ENCODE data around the gene ZBTB46.

The ZBTB46 gene

GRCh38 chr20:63774306-63774705 lies 56.8 kb downstream of the ZBTB46 start:
- no peaks in the 10 kb centered on the region for H3K36me3 ChIP-seq
- no peak overlapping the region for H3K27ac ChIP-seq
- TF ChIP-seq CTCF (IDR thresholded peaks at IDR 0.05) = no peak
- no peak overlapping the region for H3K4me3 ChIP-seq (ENCODE audit: low read depth in 1 of 2, low read length in 1 of 2)
- no peaks in the 10 kb centered on the region for H3K4me1 ChIP-seq (ENCODE audit: control insufficient read depth in 1 of 2, insufficient read depth in 1 of 2, low read depth in 1 of 2, low read length in 1 of 2)
- H3K27me3 ChIP-seq = peaks cover 21% of the 10 kb centered on the region
- no peaks in the 10 kb centered on the region for H3K9me3 ChIP-seq

GRCh38 chr20:63773571-63774241 lies 57.4 kb downstream of the ZBTB46 start:
- no peak overlapping the region for H3K27ac ChIP-seq
- no peak for TF ChIP-seq CTCF (IDR thresholded peaks at IDR 0.05)
- no peaks in the 10 kb centered on the region for H3K9me3 ChIP-seq
- H3K4me1 ChIP-seq (ENCODE audit: control insufficient read depth in 1 of 2, insufficient read depth in 1 of 2, low read depth in 1 of 2, low read length in 1 of 2) = no peaks in the 10 kb centered on the region
- H3K27me3 ChIP-seq = peaks cover 21% of the 10 kb centered on the region
- no peak overlapping the region for H3K4me3 ChIP-seq (ENCODE audit: low read depth in 1 of 2, low read length in 1 of 2)
- H3K36me3 ChIP-seq = no peaks in the 10 kb centered on the region

GRCh38 chr20:63772781-63773518 lies 58.1 kb downstream of the ZBTB46 start:
- Histone ChIP-seq H3K27me3 (peaks cover 21% of the 10 kb centered on the region), H3K27ac (no peak overlapping the region), H3K9me3 (no peaks in the 10 kb centered on the region), H3K4me1 (ENCODE audit: control insufficient read depth in 1 of 2, insufficient read depth in 1 of 2, low read depth in 1 of 2, low read length in 1 of 2) (no peaks in the 10 kb centered on the region), H3K36me3 (no peaks in the 10 kb centered on the region), H3K4me3 (ENCODE audit: low read depth in 1 of 2, low read length in 1 of 2) (no peak overlapping the region)
- TF ChIP-seq CTCF (IDR thresholded peaks at IDR 0.05) = no peak

- H3K9me3 ChIP-seq = no peaks in the 10 kb centered on the region
- TF ChIP-seq CTCF (IDR thresholded peaks at IDR 0.05) = no peak
- peaks cover 21% of the 10 kb centered on the region for H3K27me3 ChIP-seq
- H3K36me3 ChIP-seq = no peaks in the 10 kb centered on the region
- no peaks in the 10 kb centered on the region for H3K4me1 ChIP-seq (ENCODE audit: control insufficient read depth in 1 of 2, insufficient read depth in 1 of 2, low read depth in 1 of 2, low read length in 1 of 2)
- no peak overlapping the region for H3K27ac ChIP-seq
- no peak overlapping the region for H3K4me3 ChIP-seq (ENCODE audit: low read depth in 1 of 2, low read length in 1 of 2)
These were observed 59.9 kb downstream of the ZBTB46 start for GRCh38 chr20:63771046-63771707.

GRCh38 chr20:63769891-63770474 lies 61.1 kb downstream of the ZBTB46 start:
- Histone ChIP-seq H3K4me1 (ENCODE audit: control insufficient read depth in 1 of 2, insufficient read depth in 1 of 2, low read depth in 1 of 2, low read length in 1 of 2) (no peaks in the 10 kb centered on the region), H3K27ac (no peak overlapping the region), H3K9me3 (no peaks in the 10 kb centered on the region), H3K36me3 (no peaks in the 10 kb centered on the region), H3K27me3 (peaks cover 13% of the 10 kb centered on the region), H3K4me3 (ENCODE audit: low read depth in 1 of 2, low read length in 1 of 2) (no peak overlapping the region)
- no peak for TF ChIP-seq CTCF (IDR thresholded peaks at IDR 0.05)

All from neutrophil (primary cell).